Activated CD4-positive, alpha-beta T cell treated with anti-CD3 and anti-CD28 coated beads, Interleukin-2, amount 10 ng/mL, durations not matched to agents 7 days and 5 days (primary cell): ENCODE results near the gene RBMS1. TPM values are rescaled to one million over a fixed set of nuclear protein-coding genes. Genes with fewer than 3 reads are reported as not detected.

Source experiments
- CTCF ChIA-PET: fragments of 350-600 bp; sonication (Branson Sonifier 250); formaldehyde crosslinking; loops from one replicate; lab custom pipeline; 2021; ENCODE audit warnings: antibody characterized with exemption; lab: Charles Lee
- POLR2A ChIA-PET: fragments of 350-600 bp; sonication (Branson Sonifier 250); formaldehyde crosslinking; loops from one replicate; lab custom pipeline; 2021; ENCODE audit warnings: antibody characterized with exemption; lab: Charles Lee
- DNase-seq: peaks from one replicate; pipeline ENCODE4 v3.0.0-alpha.2; 2020
- H3K27ac Mint-ChIP-seq: one replicate; pipeline ENCODE4 v1.8.0; 2021; ENCODE audit warnings: mild to moderate bottlenecking, moderate library complexity, mixed read lengths
- H3K27me3 Mint-ChIP-seq: one replicate; pipeline ENCODE4 v1.8.0; 2021; ENCODE audit warnings: mixed read lengths
- H3K36me3 Mint-ChIP-seq: one replicate; pipeline ENCODE4 v1.8.0; 2021; ENCODE audit warnings: low read depth, mixed read lengths
- H3K4me1 Mint-ChIP-seq: one replicate; pipeline ENCODE4 v1.8.0; 2021; ENCODE audit warnings: mixed read lengths
- H3K4me3 Mint-ChIP-seq: one replicate; pipeline ENCODE4 v1.8.0; 2021; ENCODE audit warnings: mild to moderate bottlenecking, moderate library complexity, mixed read lengths
- H3K9me3 Mint-ChIP-seq: one replicate; pipeline ENCODE4 v1.8.0; 2021; ENCODE audit warnings: mixed read lengths
- total RNA-seq, 2 experiments: library from RNA; stranded (reverse); gene quantifications; one replicate each; pipeline ENCODE4 v1.2.3, GENCODE V29; 2021

Gene RBMS1
- total RNA-seq, 2 experiments from 2014 or later: 84.4 to 100 TPM

DNA sequence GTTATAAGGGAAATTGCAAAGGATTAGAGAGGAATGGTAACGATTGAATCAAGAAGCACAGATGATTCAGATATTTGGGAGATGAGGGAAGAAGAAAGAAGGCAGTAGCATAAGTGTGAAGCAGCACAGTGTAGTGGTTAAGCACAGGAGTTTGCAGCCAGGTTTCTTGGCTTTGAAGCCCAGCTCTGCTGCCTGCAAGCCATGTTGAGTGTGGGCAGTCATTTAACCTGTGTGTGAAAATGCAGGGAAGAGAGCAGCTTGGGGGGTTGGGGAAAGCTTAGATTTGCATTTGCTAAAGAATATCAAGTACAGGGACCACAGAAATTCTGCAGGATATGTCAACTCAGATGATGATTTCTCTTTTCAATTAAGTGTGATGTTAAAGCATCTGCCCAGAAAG, 21.5 kb upstream of the RBMS1 start:
- Mint-ChIP-seq H3K9me3 (peaks cover 3% of the 10 kb centered on the region), H3K27me3 (no peaks in the 10 kb centered on the region), H3K27ac (no peak overlapping the region), H3K4me1 (peaks cover 31% of the 10 kb centered on the region), H3K4me3 (no peak overlapping the region), H3K36me3 (peaks cover 5% of the 10 kb centered on the region)
- ChIA-PET POLR2A (no interaction called here), CTCF (interaction anchor here (0.7 to 1.0 kb wide), 2 partner anchors 25 to 93 kb away, joined by 3 read pairs; no protein-coding TSS in a partner anchor)
- no peak for DNase-seq

DNA sequence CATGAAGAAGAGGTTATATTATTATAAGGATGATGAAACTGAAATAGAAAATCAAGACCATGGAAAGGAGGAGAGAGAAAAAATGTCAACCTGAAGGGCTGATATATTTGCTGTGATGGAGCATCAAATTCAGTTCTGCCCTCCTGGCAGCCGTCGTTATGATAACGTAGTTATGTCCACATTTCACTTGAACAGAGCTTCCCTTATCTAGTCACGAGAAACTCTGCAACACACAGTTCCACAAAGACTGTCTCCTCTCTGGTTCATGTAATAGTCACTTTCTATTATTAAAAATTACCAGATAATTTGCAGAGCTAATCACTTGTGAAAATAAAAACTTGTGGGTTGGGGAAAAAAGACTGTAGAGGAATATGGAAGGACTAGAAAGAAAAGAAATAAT, 19.5 kb upstream of the RBMS1 start:
- Mint-ChIP-seq H3K4me3 (no peak overlapping the region), H3K27me3 (no peaks in the 10 kb centered on the region), H3K36me3 (peaks cover 5% of the 10 kb centered on the region), H3K27ac (no peak overlapping the region), H3K9me3 (no peaks in the 10 kb centered on the region), H3K4me1 (peaks cover 33% of the 10 kb centered on the region)
- DNase-seq: no peak
- CTCF ChIA-PET: interaction anchor here (1.0 kb wide), 1 partner anchor 153 kb away, joined by 3 read pairs; no protein-coding TSS in a partner anchor
- POLR2A ChIA-PET: no interaction called here

GRCh38 chr2:160512491-160512890, 18.9 kb upstream of the RBMS1 start:
- Mint-ChIP-seq H3K27ac (no peak overlapping the region), H3K4me3 (no peak overlapping the region), H3K36me3 (peaks cover 3% of the 10 kb centered on the region), H3K27me3 (no peaks in the 10 kb centered on the region), H3K4me1 (peaks cover 33% of the 10 kb centered on the region), H3K9me3 (no peaks in the 10 kb centered on the region)
- ChIA-PET CTCF (interaction anchor here (1.0 kb wide), 2 partner anchors 9 to 553 kb away, joined by 3 read pairs; no protein-coding TSS in a partner anchor), POLR2A (no interaction called here)
- DNase-seq: no peak

GRCh38 chr2:160510617-160511016, 17.0 kb upstream of the RBMS1 start:
- ChIA-PET POLR2A (no interaction called here), CTCF (interaction anchor here (0.9 to 1.2 kb wide), 2 partner anchors 26 to 93 kb away, joined by 3 read pairs; no protein-coding TSS in a partner anchor)
- Mint-ChIP-seq H3K36me3 (peaks cover 3% of the 10 kb centered on the region), H3K4me1 (peaks cover 35% of the 10 kb centered on the region), H3K27ac (no peak overlapping the region), H3K4me3 (no peak overlapping the region), H3K27me3 (no peaks in the 10 kb centered on the region), H3K9me3 (no peaks in the 10 kb centered on the region)
- DNase-seq: no peak

GRCh38 chr2:160509016-160509415, 15.4 kb upstream of the RBMS1 start:
- Mint-ChIP-seq H3K27me3 (no peaks in the 10 kb centered on the region), H3K4me1 (peaks cover 29% of the 10 kb centered on the region), H3K36me3 (no peaks in the 10 kb centered on the region), H3K27ac (no peak overlapping the region), H3K9me3 (no peaks in the 10 kb centered on the region), H3K4me3 (no peak overlapping the region)
- ChIA-PET POLR2A (no interaction called here), CTCF (interaction anchor here (1.6 kb wide), 1 partner anchor 22 kb away, joined by 5 read pairs; no protein-coding TSS in a partner anchor)
- DNase-seq: no peak

DNA sequence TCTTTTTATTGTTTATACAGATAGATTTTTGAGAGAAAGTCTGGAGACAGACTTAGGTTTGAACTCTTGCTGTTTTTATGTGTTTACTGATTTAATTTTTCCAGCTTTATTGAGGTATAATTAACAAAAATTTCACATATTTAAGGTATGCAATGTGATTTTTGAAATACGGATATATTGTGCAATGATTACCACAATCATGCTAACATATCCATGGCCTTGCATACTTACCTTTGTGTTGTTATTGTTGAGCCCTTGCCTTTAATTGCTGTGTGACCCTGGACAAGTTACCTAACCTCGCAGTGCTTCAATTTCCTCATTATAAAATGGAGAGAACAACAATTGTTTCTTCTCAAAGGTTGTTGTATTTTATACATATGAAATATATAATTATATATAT, 13.9 kb upstream of the RBMS1 start:
- Mint-ChIP-seq H3K9me3 (peaks cover 3% of the 10 kb centered on the region), H3K27ac (no peak overlapping the region), H3K36me3 (no peaks in the 10 kb centered on the region), H3K4me3 (no peak overlapping the region), H3K4me1 (peaks cover 27% of the 10 kb centered on the region), H3K27me3 (no peaks in the 10 kb centered on the region)
- no peak for DNase-seq
- ChIA-PET POLR2A (no interaction called here), CTCF (no interaction called here)

GRCh38 chr2:160507046-160507407, 13.4 kb upstream of the RBMS1 start:
- H3K36me3 Mint-ChIP-seq: no peaks in the 10 kb centered on the region

GRCh38 chr2:160506371-160507045, 12.9 kb upstream of the RBMS1 start:
- peaks cover 24% of the 10 kb centered on the region for H3K4me1 Mint-ChIP-seq
- H3K9me3 Mint-ChIP-seq: peaks cover 3% of the 10 kb centered on the region
- no peak overlapping the region for H3K4me3 Mint-ChIP-seq
- ChIA-PET POLR2A (no interaction called here), CTCF (interaction anchor here (0.7 kb wide), 1 partner anchor 501 kb away, joined by 3 read pairs; no protein-coding TSS in a partner anchor)
- peak overlapping the region; percentile 63 for H3K27ac Mint-ChIP-seq
- no peaks in the 10 kb centered on the region for H3K27me3 Mint-ChIP-seq
- no peaks in the 10 kb centered on the region for H3K36me3 Mint-ChIP-seq
- no peak for DNase-seq

More at GRCh38 chr2:160507046-160507407, 13.4 kb upstream of the RBMS1 start:
- Mint-ChIP-seq H3K27me3 (no peaks in the 10 kb centered on the region), H3K27ac (peak overlapping the region; percentile 63), H3K4me1 (peaks cover 24% of the 10 kb centered on the region), H3K4me3 (peak overlapping the region; percentile 23), H3K9me3 (peaks cover 3% of the 10 kb centered on the region)
- ChIA-PET POLR2A (no interaction called here), CTCF (no interaction called here)
- no peak for DNase-seq

DNA sequence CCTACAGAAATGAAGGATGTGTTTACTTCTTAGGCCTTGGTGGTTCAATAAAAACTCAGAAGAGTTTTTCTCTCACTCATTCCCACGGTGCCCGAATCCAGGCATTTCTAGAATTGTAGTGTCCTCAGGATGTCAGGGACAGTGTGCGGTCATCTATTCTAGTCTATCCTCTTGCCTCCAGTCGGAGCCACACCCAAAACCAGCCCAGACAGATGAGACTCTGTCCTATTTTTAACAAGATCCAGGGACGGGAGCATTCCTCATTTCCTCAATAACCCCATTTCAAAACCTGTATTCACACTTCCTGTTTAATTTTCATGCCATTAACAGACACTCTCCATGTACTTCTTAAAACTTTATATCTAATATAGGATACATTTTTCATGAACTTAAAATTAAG, 11.6 kb upstream of the RBMS1 start:
- ChIA-PET CTCF (no interaction called here), POLR2A (no interaction called here)
- H3K4me1 Mint-ChIP-seq: peaks cover 24% of the 10 kb centered on the region
- H3K27ac Mint-ChIP-seq: no peak overlapping the region
- peaks cover 3% of the 10 kb centered on the region for H3K9me3 Mint-ChIP-seq
- H3K4me3 Mint-ChIP-seq: no peak overlapping the region
- no peak for DNase-seq
- no peaks in the 10 kb centered on the region for H3K27me3 Mint-ChIP-seq
- H3K36me3 Mint-ChIP-seq: no peaks in the 10 kb centered on the region

DNA sequence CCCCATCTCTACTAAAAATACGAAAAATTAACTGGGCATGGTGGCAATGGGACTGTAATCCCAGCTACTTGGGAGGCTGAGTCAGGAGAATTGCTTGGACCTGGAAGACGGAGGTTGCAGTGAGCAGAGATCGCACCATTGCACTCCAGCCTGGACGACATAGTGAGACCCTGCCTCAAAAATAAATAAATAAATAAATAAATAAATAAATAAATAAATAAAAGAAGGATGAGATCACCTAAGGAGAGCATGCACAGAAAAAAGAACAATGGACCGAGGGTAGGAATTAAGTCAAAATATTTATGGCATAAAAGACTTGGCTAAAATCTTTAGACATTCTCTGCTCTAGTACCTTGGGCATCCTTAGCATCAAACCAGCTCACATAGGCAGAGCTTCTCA, 8.9 kb upstream of the RBMS1 start:
- no peak for DNase-seq
- Mint-ChIP-seq H3K27ac (no peak overlapping the region), H3K4me1 (peaks cover 22% of the 10 kb centered on the region), H3K27me3 (no peaks in the 10 kb centered on the region), H3K36me3 (peaks cover 2% of the 10 kb centered on the region), H3K4me3 (no peak overlapping the region), H3K9me3 (peaks cover 9% of the 10 kb centered on the region)
- ChIA-PET CTCF (interaction anchor here (0.9 to 1.5 kb wide), 2 partner anchors 22 to 37 kb away, joined by 3 read pairs; no protein-coding TSS in a partner anchor), POLR2A (no interaction called here)

DNA sequence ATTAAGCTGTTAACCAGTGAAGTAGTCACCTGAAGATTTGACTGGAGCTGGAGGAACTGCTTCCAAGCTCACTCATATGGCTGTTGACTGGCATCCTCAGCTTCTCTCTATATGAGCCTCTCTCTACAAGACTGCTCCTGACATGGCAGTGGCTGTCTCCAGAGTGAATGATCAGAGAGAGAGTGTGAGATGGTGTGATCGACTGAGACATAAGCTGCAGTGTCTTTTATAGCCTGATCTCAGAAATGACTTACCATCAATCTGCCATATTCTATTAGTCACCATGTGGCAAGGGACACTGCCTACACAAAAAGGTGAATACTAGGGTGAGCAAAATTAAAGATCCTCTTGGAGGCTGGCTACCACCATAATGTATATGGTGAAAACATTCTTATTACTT, 7.8 kb upstream of the RBMS1 start:
- Mint-ChIP-seq H3K4me1 (peaks cover 12% of the 10 kb centered on the region), H3K4me3 (no peak overlapping the region), H3K27ac (no peak overlapping the region), H3K9me3 (peaks cover 9% of the 10 kb centered on the region), H3K36me3 (peaks cover 4% of the 10 kb centered on the region), H3K27me3 (peaks cover 4% of the 10 kb centered on the region)
- ChIA-PET POLR2A (no interaction called here), CTCF (no interaction called here)
- DNase-seq: no peak

- CTCF ChIA-PET: interaction anchor here (0.8 kb wide), 1 partner anchor 20 kb away, joined by 5 read pairs; no protein-coding TSS in a partner anchor
- H3K36me3 Mint-ChIP-seq: peaks cover 4% of the 10 kb centered on the region
- POLR2A ChIA-PET: no interaction called here
- no peak overlapping the region for H3K4me3 Mint-ChIP-seq
- H3K27me3 Mint-ChIP-seq: peaks cover 10% of the 10 kb centered on the region
- peaks cover 6% of the 10 kb centered on the region for H3K4me1 Mint-ChIP-seq
- H3K27ac Mint-ChIP-seq: no peak overlapping the region
- DNase-seq: no peak
- peaks cover 9% of the 10 kb centered on the region for H3K9me3 Mint-ChIP-seq
Observed at GRCh38 chr2:160499865-160500264, 6.3 kb upstream of the RBMS1 start.

GRCh38 chr2:160498137-160498536, 4.5 kb upstream of the RBMS1 start:
- Mint-ChIP-seq H3K4me1 (peaks cover 11% of the 10 kb centered on the region), H3K4me3 (no peak overlapping the region), H3K36me3 (peaks cover 4% of the 10 kb centered on the region), H3K27me3 (peaks cover 12% of the 10 kb centered on the region), H3K27ac (no peak overlapping the region), H3K9me3 (peaks cover 6% of the 10 kb centered on the region)
- CTCF ChIA-PET: interaction anchor here (0.6 kb wide), 1 partner anchor 19 kb away, joined by 3 read pairs; no protein-coding TSS in a partner anchor
- POLR2A ChIA-PET: interaction anchor here (0.7 kb wide), 1 partner anchor 155 kb away, joined by 4 read pairs; no protein-coding TSS in a partner anchor
- DNase-seq: no peak
